ENCODE results near the gene MATN3. TPM values are rescaled to one million over a fixed set of nuclear protein-coding genes. Genes with fewer than 3 reads are reported as not detected.

MATN3 gene
- total RNA-seq, 1 donor from 2014 or later, result 12.8 TPM

GRCh38 chr2:19982268-19982667 is 30.2 kb downstream of the MATN3 start:
- no peak overlapping the region for H3K4me3 Mint-ChIP-seq (ENCODE audit: unreplicated experiment)
- no peak for DNase-seq (ENCODE audit: extremely low spot score, unreplicated experiment)
- H3K27ac Mint-ChIP-seq (ENCODE audit: unreplicated experiment), result no peak overlapping the region
- TF ChIP-seq CTCF (IDR thresholded peaks at IDR 0.05), result no peak
- H3K27me3 Mint-ChIP-seq (ENCODE audit: unreplicated experiment), result no peaks in the 10 kb centered on the region
- peaks cover 26% of the 10 kb centered on the region for H3K36me3 Mint-ChIP-seq (ENCODE audit: unreplicated experiment)
- H3K9me3 Mint-ChIP-seq (ENCODE audit: unreplicated experiment), result no peaks in the 10 kb centered on the region
- peaks cover 2% of the 10 kb centered on the region for H3K4me1 Mint-ChIP-seq (ENCODE audit: unreplicated experiment)

GRCh38 chr2:19979932-19980331 is 32.5 kb downstream of the MATN3 start:
- Mint-ChIP-seq H3K27me3 (ENCODE audit: unreplicated experiment) (no peaks in the 10 kb centered on the region), H3K36me3 (ENCODE audit: unreplicated experiment) (peaks cover 22% of the 10 kb centered on the region), H3K27ac (ENCODE audit: unreplicated experiment) (no peak overlapping the region), H3K4me3 (ENCODE audit: unreplicated experiment) (no peak overlapping the region), H3K9me3 (ENCODE audit: unreplicated experiment) (no peaks in the 10 kb centered on the region), H3K4me1 (ENCODE audit: unreplicated experiment) (no peaks in the 10 kb centered on the region)
- no peak for TF ChIP-seq CTCF (IDR thresholded peaks at IDR 0.05)
- no peak for DNase-seq (ENCODE audit: extremely low spot score, unreplicated experiment)

GRCh38 chr2:19973466-19973865 is 39.0 kb downstream of the MATN3 start:
- Mint-ChIP-seq H3K27ac (ENCODE audit: unreplicated experiment) (no peak overlapping the region), H3K4me3 (ENCODE audit: unreplicated experiment) (no peak overlapping the region)
- DNase-seq (ENCODE audit: extremely low spot score, unreplicated experiment), result no peak

GRCh38 chr2:19971691-19972090 is 40.8 kb downstream of the MATN3 start:
- Mint-ChIP-seq H3K9me3 (ENCODE audit: unreplicated experiment) (no peaks in the 10 kb centered on the region), H3K4me1 (ENCODE audit: unreplicated experiment) (no peaks in the 10 kb centered on the region), H3K36me3 (ENCODE audit: unreplicated experiment) (peaks cover 26% of the 10 kb centered on the region), H3K27ac (ENCODE audit: unreplicated experiment) (no peak overlapping the region), H3K27me3 (ENCODE audit: unreplicated experiment) (no peaks in the 10 kb centered on the region), H3K4me3 (ENCODE audit: unreplicated experiment) (no peak overlapping the region)
- no peak for TF ChIP-seq CTCF (IDR thresholded peaks at IDR 0.05)
- no peak for DNase-seq (ENCODE audit: extremely low spot score, unreplicated experiment)

More at GRCh38 chr2:19973466-19973865, 39.0 kb downstream of the MATN3 start:
- H3K9me3 Mint-ChIP-seq (ENCODE audit: unreplicated experiment), result no peaks in the 10 kb centered on the region
- H3K36me3 Mint-ChIP-seq (ENCODE audit: unreplicated experiment), result peaks cover 24% of the 10 kb centered on the region
- H3K27me3 Mint-ChIP-seq (ENCODE audit: unreplicated experiment), result no peaks in the 10 kb centered on the region
- H3K4me1 Mint-ChIP-seq (ENCODE audit: unreplicated experiment), result no peaks in the 10 kb centered on the region
- no peak for TF ChIP-seq CTCF (IDR thresholded peaks at IDR 0.05)

- peaks cover 35% of the 10 kb centered on the region for H3K36me3 Mint-ChIP-seq (ENCODE audit: unreplicated experiment)
Observed at GRCh38 chr2:19963386-19963785, 49.1 kb downstream of the MATN3 start.

More at GRCh38 chr2:19963386-19963785, 49.1 kb downstream of the MATN3 start:
- H3K27ac Mint-ChIP-seq (ENCODE audit: unreplicated experiment), result no peak overlapping the region
- H3K4me3 Mint-ChIP-seq (ENCODE audit: unreplicated experiment), result no peak overlapping the region
- H3K9me3 Mint-ChIP-seq (ENCODE audit: unreplicated experiment), result no peaks in the 10 kb centered on the region
- H3K27me3 Mint-ChIP-seq (ENCODE audit: unreplicated experiment), result no peaks in the 10 kb centered on the region
- no peak for TF ChIP-seq CTCF (IDR thresholded peaks at IDR 0.05)
- H3K4me1 Mint-ChIP-seq (ENCODE audit: unreplicated experiment), result no peaks in the 10 kb centered on the region
- DNase-seq (ENCODE audit: extremely low spot score, unreplicated experiment), result no peak

Measured in osteocyte (in vitro differentiated cells).